Endothelial cell of umbilical vein (primary cell): ENCODE measurements around the gene GORASP2. TPM values are rescaled to one million over a fixed set of nuclear protein-coding genes. Genes with fewer than 3 reads are reported as not detected.

Experiments used
- BruUV-seq: library from RNA; stranded (reverse); fragments of 400-500 nt; replicated peaks from 2 replicates; lab custom pipeline; 2021; lab: Mats Ljungman, UMichigan
- CTCF ChIA-PET: fragments of 300-600, 350-600 bp; sonication (Branson Sonifier 250); formaldehyde crosslinking; loops from one replicate; lab custom pipeline; 2021; ENCODE audit warnings: antibody characterized with exemption, inconsistent platforms; lab: Charles Lee
- POLR2A ChIA-PET: fragments of 300-600, 350-600 bp; sonication (Branson Sonifier 250); formaldehyde crosslinking; loops from one replicate; lab custom pipeline; 2021; ENCODE audit warnings: antibody characterized with exemption, inconsistent platforms; lab: Charles Lee
- DNase-seq: peaks from one replicate; pipeline ENCODE4 v3.0.0-alpha.2; 2011; ENCODE audit warnings: low read depth, low spot score
- FAIRE-seq: peaks from 2 replicates; lab custom pipeline; 2011; peaks lifted over from hg19 to GRCh38; lab: Jason Lieb, UNC
- H2AFZ ChIP-seq: 2 replicates; pipeline ENCODE4 v1.6.0; 2012; ENCODE audit warnings: low read depth, low read length, control low read depth, inconsistent platforms
- H3K27ac ChIP-seq: 2 replicates; pipeline ENCODE4 v1.5.1; 2011; ENCODE audit warnings: low read depth, mild to moderate bottlenecking, control low read depth, low read length, moderate library complexity; ENCODE audit not compliant: insufficient read depth
- H3K27me3 ChIP-seq, 2 experiments: 2 replicates each; pipeline versions ENCODE4 v1.6.0 to v1.6.1; 2011; ENCODE audit warnings: low read length in 2 of 2, mixed read lengths in 1 of 2; ENCODE audit not compliant: control insufficient read depth in 2 of 2, insufficient read depth in 2 of 2
- H3K36me3 ChIP-seq, 2 experiments: 2 replicates in 1 of 2; 3 replicates in 1 of 2; pipeline ENCODE4 v1.5.1; 2011; ENCODE audit warnings: low read length in 2 of 2, mild to moderate bottlenecking in 1 of 2, moderate library complexity in 1 of 2; ENCODE audit not compliant: control insufficient read depth in 2 of 2, insufficient read depth in 2 of 2; ENCODE audit errors: extremely low read depth in 1 of 2
- H3K4me1 ChIP-seq: 3 replicates; pipeline ENCODE4 v1.5.1; 2011; ENCODE audit warnings: mild to moderate bottlenecking, low read length; ENCODE audit not compliant: control insufficient read depth, insufficient read depth; ENCODE audit errors: extremely low read depth
- H3K4me2 ChIP-seq: 2 replicates; pipeline ENCODE4 v1.6.1; 2011; ENCODE audit warnings: low read length, control low read depth, mixed read lengths; ENCODE audit not compliant: insufficient read depth
- H3K4me3 ChIP-seq, 3 experiments: fragments of 200-600 bp in 1 of 3; sonication (generic), shearing (Covaris generic) in 1 of 3; replicated peaks in 1 of 3; 2 replicates each; pipeline ENCODE4 v1.5.1; 2011 to 2016; ENCODE audit warnings: control low read depth in 3 of 3, low read length in 3 of 3, mild to moderate bottlenecking in 2 of 3, inconsistent platforms in 1 of 3, low read depth in 1 of 3, moderate library complexity in 1 of 3; ENCODE audit not compliant: insufficient read depth in 1 of 3
- H3K79me2 ChIP-seq: 2 replicates; pipeline ENCODE4 v1.6.0; 2012; ENCODE audit warnings: low read length, inconsistent platforms; ENCODE audit not compliant: control insufficient read depth, insufficient read depth
- H3K9ac ChIP-seq: replicated peaks from 2 replicates; pipeline ENCODE3; 2011; ENCODE audit warnings: low read length, control low read depth; ENCODE audit not compliant: insufficient read depth; ENCODE audit errors: extremely low read depth
- H3K9me1 ChIP-seq: replicated peaks from 3 replicates; pipeline ENCODE4 v1.6.0; 2011; ENCODE audit warnings: mild to moderate bottlenecking, low read length; ENCODE audit not compliant: control insufficient read depth, insufficient read depth; ENCODE audit errors: extremely low read depth
- H3K9me3 ChIP-seq: replicated peaks from 2 replicates; pipeline ENCODE4 v1.5.1; 2012; ENCODE audit warnings: low read length, inconsistent platforms; ENCODE audit not compliant: control insufficient read depth, insufficient read depth
- H4K20me1 ChIP-seq: replicated peaks from 2 replicates; pipeline ENCODE3; 2011; ENCODE audit warnings: mild to moderate bottlenecking, low read length; ENCODE audit not compliant: control insufficient read depth, insufficient read depth; ENCODE audit errors: extremely low read depth
- EZH2 ChIP-seq: IDR thresholded peaks from 2 replicates; pipeline ENCODE4 v1.6.1; 2012; ENCODE audit warnings: borderline replicate concordance, low read depth, mild to moderate bottlenecking, moderate library complexity, low read length, inconsistent platforms; ENCODE audit not compliant: severe bottlenecking
- FOS ChIP-seq: IDR thresholded peaks from 2 replicates; pipeline ENCODE4 v1.6.1; 2011; ENCODE audit warnings: mild to moderate bottlenecking, low read length, moderate library complexity, borderline replicate concordance; ENCODE audit not compliant: insufficient read depth
- GATA2 ChIP-seq: IDR thresholded peaks from 2 replicates; pipeline ENCODE4 v1.7.0; 2011; ENCODE audit warnings: low read depth, mild to moderate bottlenecking, moderate library complexity, mixed read lengths, low read length; ENCODE audit not compliant: insufficient read length, insufficient read depth
- JUN ChIP-seq: IDR thresholded peaks from 2 replicates; pipeline ENCODE4 v1.6.1; 2011; ENCODE audit warnings: borderline replicate concordance, low read depth; ENCODE audit not compliant: insufficient read length, insufficient read depth
- MYC ChIP-seq: IDR thresholded peaks from one replicate; pipeline ENCODE4 v1.6.1; 2011; ENCODE audit warnings: mild to moderate bottlenecking, low read depth, low read length
- POLR2A ChIP-seq: IDR thresholded peaks from 2 replicates; pipeline ENCODE4 v1.6.1; 2012; ENCODE audit warnings: low read depth, mild to moderate bottlenecking, control low read depth, low read length
- POLR2AphosphoS5 ChIP-seq: IDR thresholded peaks from 2 replicates; pipeline ENCODE4 v1.6.1; 2012; ENCODE audit warnings: low read depth, mild to moderate bottlenecking, control low read depth, low read length, moderate library complexity; ENCODE audit not compliant: insufficient read depth
- dilution Hi-C: fragments of 300-500 bp; cut with MboI; formaldehyde crosslinking; loops from one replicate; pipeline ENCODE4 v1.15.0; 2019; ENCODE audit warnings: low sequenced_read_pairs; ENCODE audit not compliant: extremely low pct_ligation_motif_present
- intact Hi-C: fragments of 100-400 bp; cut with micrococcal nuclease; formaldehyde crosslinking; loops from one replicate; pipeline ENCODE4 v1.10.0; 2022
- polyA plus RNA-seq, 4 experiments: library from polyadenylated mRNA; depleted of rRNA in 3 of 4; stranded (reverse) in 3 of 4; unstranded in 1 of 4; fragments of >200 nt; gene quantifications; 2 replicates each; pipeline versions ENCODE4 v1.2.1 to v1.2.3, GENCODE V29; 2011 to 2012; ENCODE audit warnings: missing spikeins in 1 of 4
- total RNA-seq: library from RNA; stranded (reverse); gene quantifications from 2 replicates; pipeline ENCODE4 v1.2.3, GENCODE V29; 2021
- TF ChIP-seq, protein P1 (sequence below): IDR thresholded peaks from 2 replicates; pipeline ENCODE4 v1.6.1; 2011; ENCODE audit not compliant: insufficient read depth, insufficient read length
- TF ChIP-seq, protein P2 (sequence below), 2 donors: IDR thresholded peaks; 1 replicate in 1 of 2; 2 replicates in 1 of 2; pipeline ENCODE4 v1.5.1; 2011; ENCODE audit warnings: low read length in 2 of 2, mild to moderate bottlenecking in 2 of 2, moderate library complexity in 2 of 2, control low read depth in 1 of 2, inconsistent platforms in 1 of 2, low read depth in 1 of 2; ENCODE audit not compliant: insufficient read depth in 1 of 2; ENCODE audit errors: extremely low read depth in 1 of 2

Gene GORASP2
- total and polyA plus RNA-seq, 2 donors (not counting 3 experiments of a cell fraction or from before 2014, with no cell fraction given), result 104 to 245 TPM

DNA sequence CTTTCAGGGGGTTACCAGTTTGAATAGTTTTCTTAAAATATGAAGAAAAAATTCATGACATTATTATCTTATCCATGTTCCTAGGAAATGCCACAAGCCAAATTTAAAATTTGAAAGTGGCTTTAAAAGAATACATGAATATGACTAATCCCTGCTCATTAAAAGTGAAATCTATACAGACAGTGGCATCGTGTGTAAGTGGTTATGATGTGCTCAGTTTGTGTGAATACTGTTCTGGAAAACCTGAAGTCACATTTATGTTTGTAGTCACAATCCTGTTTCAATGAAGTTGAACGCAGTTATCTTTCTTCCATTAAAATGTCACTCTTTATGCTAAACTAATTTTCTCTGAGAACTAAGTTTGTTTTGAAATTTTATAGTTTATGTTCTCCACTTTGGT, 75.8 kb downstream of the GORASP2 start:
- H3K9me1 ChIP-seq, result no peaks in the 10 kb centered on the region
- H3K79me2 ChIP-seq, result no peaks in the 10 kb centered on the region
- intact Hi-C loops (no loop called here), dilution Hi-C loops (no loop called here)
- TF ChIP-seq, protein P1, sequence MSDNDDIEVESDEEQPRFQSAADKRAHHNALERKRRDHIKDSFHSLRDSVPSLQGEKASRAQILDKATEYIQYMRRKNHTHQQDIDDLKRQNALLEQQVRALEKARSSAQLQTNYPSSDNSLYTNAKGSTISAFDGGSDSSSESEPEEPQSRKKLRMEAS, result no peak
- TF ChIP-seq JUN (no peak), MYC (no peak), FOS (no peak), GATA2 (no peak), EZH2 (no peak), POLR2AphosphoS5 (no peak), POLR2A (no peak)
- TF ChIP-seq, protein P2, sequence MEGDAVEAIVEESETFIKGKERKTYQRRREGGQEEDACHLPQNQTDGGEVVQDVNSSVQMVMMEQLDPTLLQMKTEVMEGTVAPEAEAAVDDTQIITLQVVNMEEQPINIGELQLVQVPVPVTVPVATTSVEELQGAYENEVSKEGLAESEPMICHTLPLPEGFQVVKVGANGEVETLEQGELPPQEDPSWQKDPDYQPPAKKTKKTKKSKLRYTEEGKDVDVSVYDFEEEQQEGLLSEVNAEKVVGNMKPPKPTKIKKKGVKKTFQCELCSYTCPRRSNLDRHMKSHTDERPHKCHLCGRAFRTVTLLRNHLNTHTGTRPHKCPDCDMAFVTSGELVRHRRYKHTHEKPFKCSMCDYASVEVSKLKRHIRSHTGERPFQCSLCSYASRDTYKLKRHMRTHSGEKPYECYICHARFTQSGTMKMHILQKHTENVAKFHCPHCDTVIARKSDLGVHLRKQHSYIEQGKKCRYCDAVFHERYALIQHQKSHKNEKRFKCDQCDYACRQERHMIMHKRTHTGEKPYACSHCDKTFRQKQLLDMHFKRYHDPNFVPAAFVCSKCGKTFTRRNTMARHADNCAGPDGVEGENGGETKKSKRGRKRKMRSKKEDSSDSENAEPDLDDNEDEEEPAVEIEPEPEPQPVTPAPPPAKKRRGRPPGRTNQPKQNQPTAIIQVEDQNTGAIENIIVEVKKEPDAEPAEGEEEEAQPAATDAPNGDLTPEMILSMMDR (IDR thresholded peaks at IDR 0.05; ENCODE audit: extremely low read depth in 1 of 2, insufficient read depth in 1 of 2, low read depth in 1 of 2, low read length in 2 of 2), result no peak
- H3K9ac ChIP-seq, result no peak overlapping the region
- H3K4me1 ChIP-seq, result no peaks in the 10 kb centered on the region
- H3K4me3 ChIP-seq, result no peak overlapping the region
- peaks cover 3 to 9% of the 10 kb centered on the region in 2 experiments for H3K36me3 ChIP-seq
- CTCF ChIA-PET, result no interaction called here
- no peak overlapping the region for H3K27ac ChIP-seq
- no peak overlapping the region for H2AFZ ChIP-seq
- H3K9me3 ChIP-seq, result no peaks in the 10 kb centered on the region
- POLR2A ChIA-PET, result no interaction called here
- H4K20me1 ChIP-seq, result no peaks in the 10 kb centered on the region
- BruUV-seq, result no TSS peak
- H3K27me3 ChIP-seq, result no peaks in the 10 kb centered on the region
- FAIRE-seq (no peak), DNase-seq (no peak)
- no peak overlapping the region for H3K4me2 ChIP-seq
